Measurements from ENCODE around the gene RNF207. TPM values are rescaled to one million over a fixed set of nuclear protein-coding genes. Genes with fewer than 3 reads are reported as not detected.
A peak's percentile ranks its signal among the peaks of the same experiment; 100 is the strongest.
"Not testable (repeated sequence)": the region's sequence is repeated elsewhere in the genome, so short reads cannot be mapped to it uniquely, and the experiment has no call there.

Gene RNF207
- total RNA-seq, 2 donors from 2014 or later: 1.5 to 20.6 TPM

GRCh38 chr1:6209661-6210580 lies 4.0 kb downstream of the RNF207 start:
- no peak overlapping the region for H3K27ac Mint-ChIP-seq
- ATAC-seq (no peak), DNase-seq (ENCODE audit: low spot score in 2 of 2) (peak in 1 of 2 donors; percentile 52)
- H3K9me3 Mint-ChIP-seq: no peaks in the 10 kb centered on the region
- no peaks in the 10 kb centered on the region for H3K36me3 Mint-ChIP-seq

- no peak for DNase-seq (ENCODE audit: low spot score in 2 of 2)
- Mint-ChIP-seq H3K36me3 (peaks cover 4 to 5% of the 10 kb centered on the region in 2 donors), H3K9me3 (no peaks in the 10 kb centered on the region), H3K27ac (no peak overlapping the region)
- ATAC-seq: no peak
These were observed 4.9 kb downstream of the RNF207 start for GRCh38 chr1:6210591-6211355.

GRCh38 chr1:6211731-6212130 lies 5.8 kb downstream of the RNF207 start:
- DNase-seq (ENCODE audit: low spot score in 2 of 2): no peak
- no peak for ATAC-seq
- Mint-ChIP-seq H3K9me3 (no peaks in the 10 kb centered on the region), H3K27ac (no peak overlapping the region), H3K36me3 (peaks cover 4 to 5% of the 10 kb centered on the region in 2 donors)

- ATAC-seq: no peak
- no peak overlapping the region for H3K27ac Mint-ChIP-seq
- no peaks in the 10 kb centered on the region for H3K9me3 Mint-ChIP-seq
- no peak for DNase-seq (ENCODE audit: low spot score in 2 of 2)
- peaks cover 4 to 5% of the 10 kb centered on the region in 2 donors for H3K36me3 Mint-ChIP-seq
These were observed 6.5 kb downstream of the RNF207 start for GRCh38 chr1:6212193-6212959.

- ATAC-seq: no peak
- H3K36me3 Mint-ChIP-seq: peaks cover 4 to 5% of the 10 kb centered on the region in 2 donors
- DNase-seq (ENCODE audit: low spot score in 2 of 2): no peak
- H3K27ac Mint-ChIP-seq: no peak overlapping the region
- H3K9me3 Mint-ChIP-seq: no peaks in the 10 kb centered on the region
These were observed 12.7 kb downstream of the RNF207 start for GRCh38 chr1:6218375-6219164.

- H3K36me3 Mint-ChIP-seq: peaks cover 13% of the 10 kb centered on the region in 2 donors
- not testable (repeated sequence) for H3K9me3 Mint-ChIP-seq; DNase-seq (ENCODE audit: low spot score in 2 of 2); ATAC-seq
- H3K27ac Mint-ChIP-seq: peak overlapping the region in 1 of 2 donors; percentile 60
These were observed 13.7 kb downstream of the RNF207 start for GRCh38 chr1:6219641-6220040.

GRCh38 chr1:6220236-6220635 lies 14.3 kb downstream of the RNF207 start:
- Mint-ChIP-seq H3K36me3 (peaks cover 13 to 19% of the 10 kb centered on the region in 2 donors), H3K9me3 (no peaks in the 10 kb centered on the region), H3K27ac (no peak overlapping the region)
- no peak for ATAC-seq
- no peak for DNase-seq (ENCODE audit: low spot score in 2 of 2)

GRCh38 chr1:6221210-6221784 lies 15.4 kb downstream of the RNF207 start:
- H3K36me3 Mint-ChIP-seq: peaks cover 9 to 20% of the 10 kb centered on the region in 2 donors
- H3K27ac Mint-ChIP-seq: no peak overlapping the region
- DNase-seq (ENCODE audit: low spot score in 2 of 2) (no peak), ATAC-seq (no peak)
- no peaks in the 10 kb centered on the region for H3K9me3 Mint-ChIP-seq

- DNase-seq (ENCODE audit: low spot score in 2 of 2) (no peak), ATAC-seq (no peak)
- H3K9me3 Mint-ChIP-seq: no peaks in the 10 kb centered on the region
- H3K27ac Mint-ChIP-seq: no peak overlapping the region
- peaks cover 9 to 20% of the 10 kb centered on the region in 2 donors for H3K36me3 Mint-ChIP-seq
These were observed 16.7 kb downstream of the RNF207 start for GRCh38 chr1:6222636-6223035.

- H3K27ac Mint-ChIP-seq: peak overlapping the region in 1 of 2 donors; percentile 20
- no peaks in the 10 kb centered on the region for H3K9me3 Mint-ChIP-seq
- no peak for DNase-seq (ENCODE audit: low spot score in 2 of 2)
- H3K36me3 Mint-ChIP-seq: peaks cover 9 to 20% of the 10 kb centered on the region in 2 donors
- no peak for ATAC-seq
These were observed 17.7 kb downstream of the RNF207 start for GRCh38 chr1:6223617-6224016.

- no peaks in the 10 kb centered on the region for H3K9me3 Mint-ChIP-seq
- H3K36me3 Mint-ChIP-seq: peaks cover 9 to 20% of the 10 kb centered on the region in 2 donors
- no peak for DNase-seq (ENCODE audit: low spot score in 2 of 2)
- no peak for ATAC-seq
- H3K27ac Mint-ChIP-seq: no peak overlapping the region
These were observed 18.8 kb downstream of the RNF207 start for GRCh38 chr1:6224718-6225117.

GRCh38 chr1:6225651-6226050 lies 19.7 kb downstream of the RNF207 start:
- H3K36me3 Mint-ChIP-seq: peaks cover 9 to 20% of the 10 kb centered on the region in 2 donors
- no peaks in the 10 kb centered on the region for H3K9me3 Mint-ChIP-seq
- no peak for ATAC-seq
- DNase-seq (ENCODE audit: low spot score in 2 of 2): no peak
- H3K27ac Mint-ChIP-seq: peak overlapping the region in 1 of 2 donors; percentile 94

GRCh38 chr1:6233376-6233775 lies 27.5 kb downstream of the RNF207 start:
- Mint-ChIP-seq H3K27ac (peak overlapping the region in 1 of 2 donors; percentile 31), H3K36me3 (peaks cover 6 to 18% of the 10 kb centered on the region in 2 donors), H3K9me3 (no peaks in the 10 kb centered on the region)
- ATAC-seq: no peak
- no peak for DNase-seq (ENCODE audit: low spot score in 2 of 2)

- peaks cover 6 to 18% of the 10 kb centered on the region in 2 donors for H3K36me3 Mint-ChIP-seq
- H3K9me3 Mint-ChIP-seq: no peaks in the 10 kb centered on the region
- peak overlapping the region; percentile 55 to 85 for H3K27ac Mint-ChIP-seq
- ATAC-seq (no peak), DNase-seq (ENCODE audit: low spot score in 2 of 2) (no peak)
These were observed 28.8 kb downstream of the RNF207 start for GRCh38 chr1:6234502-6235295.

GRCh38 chr1:6235296-6235677 lies 29.4 kb downstream of the RNF207 start:
- Mint-ChIP-seq H3K27ac (peak overlapping the region; percentile 55 to 85), H3K36me3 (peaks cover 6 to 18% of the 10 kb centered on the region in 2 donors), H3K9me3 (no peaks in the 10 kb centered on the region)
- peak in 1 of 2 donors; percentile 24 for DNase-seq (ENCODE audit: low spot score in 2 of 2)
- ATAC-seq: peak in 1 of 2 donors; percentile 19

Data from activated naive CD4-positive, alpha-beta T cell treated with anti-CD3 and anti-CD28 coated beads, Interleukin-2, amount 50 U/mL, for 72 hours (primary cell).